DND-41 (cell line): ENCODE results near the gene DEFB124.

ENCODE experiments used
- CTCF ChIP-seq: IDR thresholded peaks from 2 replicates; pipeline ENCODE4 v1.5.1; 2012; ENCODE audit warnings: borderline replicate concordance, low read length, moderate library complexity, mild to moderate bottlenecking; ENCODE audit not compliant: poor library complexity, severe bottlenecking; ENCODE audit errors: extremely low read depth
- EZH2 ChIP-seq: IDR thresholded peaks from 3 replicates; pipeline ENCODE4 v1.6.1; 2012; ENCODE audit warnings: borderline replicate concordance, low read depth, mild to moderate bottlenecking, moderate library complexity, low read length, inconsistent platforms; ENCODE audit not compliant: severe bottlenecking

GRCh38 chr20:31472395-31473330, 2.3 kb downstream of the DEFB124 start:
- no peak for TF ChIP-seq CTCF
- TF ChIP-seq EZH2: no peak
